HCT116 (cell line): ENCODE results near the gene ATG10.

ENCODE experiments used
- CTCF ChIP-seq, 3 experiments: fragments of 200-600 bp in 1 of 3; sonication (generic) in 1 of 3; IDR thresholded peaks in 2 of 3; conservative IDR thresholded peaks in 1 of 3; 2 replicates each; pipeline ENCODE4 v1.5.1; 2012 to 2017; ENCODE audit warnings: low read depth in 2 of 3, low read length in 2 of 3, antibody characterized with exemption in 1 of 3, borderline replicate concordance in 1 of 3, control low read depth in 1 of 3, mild to moderate bottlenecking in 1 of 3, mixed read lengths in 1 of 3, mixed run types in 1 of 3, moderate library complexity in 1 of 3; ENCODE audit not compliant: insufficient read depth in 1 of 3
- EGR1 ChIP-seq: IDR thresholded peaks from 2 replicates; pipeline ENCODE4 v1.6.1; 2012; ENCODE audit warnings: low read depth
- EZH2 ChIP-seq: fragments of 200-600 bp; sonication (generic); IDR thresholded peaks from 2 replicates; pipeline ENCODE4 v1.6.1; 2017; ENCODE audit warnings: antibody characterized with exemption, mixed run types
- POLR2A ChIP-seq: IDR thresholded peaks from 2 replicates; pipeline ENCODE4 v1.7.0; 2011; ENCODE audit warnings: borderline replicate concordance; ENCODE audit not compliant: insufficient read depth, insufficient read length; ENCODE audit errors: extremely low read depth
- RAD21 ChIP-seq: IDR thresholded peaks from 2 replicates; pipeline ENCODE4 v1.6.1; 2012; ENCODE audit warnings: low read depth, mild to moderate bottlenecking
- REST ChIP-seq: IDR thresholded peaks from 2 replicates; pipeline ENCODE4 v1.6.1; 2012; ENCODE audit warnings: low read depth
- SRF ChIP-seq: IDR thresholded peaks from 2 replicates; pipeline ENCODE4 v1.6.1; 2012; ENCODE audit warnings: low read depth

- no peak for TF ChIP-seq REST
- no peak for TF ChIP-seq EGR1
- TF ChIP-seq EZH2 = no peak
- no peak for TF ChIP-seq CTCF (IDR thresholded peaks at IDR 0.05 in 2 of 3, conservative IDR thresholded peaks at IDR 0.05 in 1 of 3; ENCODE audit: borderline replicate concordance in 1 of 3, insufficient read depth in 1 of 3, low read depth in 2 of 3, low read length in 2 of 3)
- no peak for TF ChIP-seq RAD21
- TF ChIP-seq POLR2A = no peak
- no peak for TF ChIP-seq SRF
Measured at GRCh38 chr5:82010696-82011095, 38.9 kb downstream of the ATG10 start.
